Endothelial cell of umbilical vein (primary cell): ENCODE data around the gene OCLN.

Source experiments
- CTCF ChIP-seq, 2 donors: IDR thresholded peaks; 1 replicate in 1 of 2; 2 replicates in 1 of 2; pipeline ENCODE4 v1.5.1; 2011; ENCODE audit warnings: low read length in 2 of 2, mild to moderate bottlenecking in 2 of 2, moderate library complexity in 2 of 2, control low read depth in 1 of 2, inconsistent platforms in 1 of 2, low read depth in 1 of 2; ENCODE audit not compliant: insufficient read depth in 1 of 2; ENCODE audit errors: extremely low read depth in 1 of 2
- EZH2 ChIP-seq: IDR thresholded peaks from 2 replicates; pipeline ENCODE4 v1.6.1; 2012; ENCODE audit warnings: borderline replicate concordance, low read depth, mild to moderate bottlenecking, moderate library complexity, low read length, inconsistent platforms; ENCODE audit not compliant: severe bottlenecking
- POLR2A ChIP-seq: IDR thresholded peaks from 2 replicates; pipeline ENCODE4 v1.6.1; 2012; ENCODE audit warnings: low read depth, mild to moderate bottlenecking, control low read depth, low read length

- TF ChIP-seq EZH2 (peak; percentile 23), CTCF (IDR thresholded peaks at IDR 0.05; ENCODE audit: extremely low read depth in 1 of 2, insufficient read depth in 1 of 2, low read depth in 1 of 2, low read length in 2 of 2) (no peak), POLR2A (no peak)
Measured at GRCh38 chr5:69492391-69492922, at the start of gene OCLN.
